Lower lobe of right lung (tissue), 2 donors: ENCODE measurements around the gene HPSE2. TPM values are rescaled to one million over a fixed set of nuclear protein-coding genes. Genes with fewer than 3 reads are reported as not detected.

Experiments used
- ATAC-seq, 2 donors: fragments of 200-7000 bp; cut with Tn5 transposase; one replicate each; pipeline ENCODE4 v1.9.1; 2020 to 2022; ENCODE audit warnings: mild to moderate bottlenecking in 2 of 2, moderate library complexity in 2 of 2
- DNase-seq: peaks from one replicate; pipeline ENCODE4 v3.0.0-alpha.2; 2020
- H3K27ac ChIP-seq: fragments of 200-600 bp; one replicate; pipeline ENCODE4 v1.8.0; 2022
- H3K27me3 ChIP-seq: fragments of 200-600 bp; one replicate; pipeline ENCODE4 v1.8.0; 2022; ENCODE audit warnings: low read depth
- H3K36me3 ChIP-seq: fragments of 200-600 bp; one replicate; pipeline ENCODE4 v1.8.0; 2022; ENCODE audit warnings: mild to moderate bottlenecking
- H3K4me1 ChIP-seq: fragments of 200-600 bp; one replicate; pipeline ENCODE4 v1.8.0; 2022
- H3K4me3 ChIP-seq: fragments of 200-600 bp; one replicate; pipeline ENCODE4 v1.8.0; 2022; ENCODE audit warnings: mild to moderate bottlenecking
- H3K9me3 ChIP-seq: fragments of 200-600 bp; one replicate; pipeline ENCODE4 v1.8.0; 2022
- CTCF ChIP-seq: fragments of 200-600 bp; IDR thresholded peaks from one replicate; pipeline ENCODE4 v1.8.0; 2022; ENCODE audit warnings: antibody characterized with exemption, mild to moderate bottlenecking
- intact Hi-C: fragments of 100-400 bp; cut with DNase I; formaldehyde crosslinking; loops from one replicate; pipeline ENCODE4 v1.11.0; 2022
- total RNA-seq: library from RNA; stranded (reverse); fragmentation: NEBNext Ultra II Directional; extraction: Animal tissue kit (Norgen Biotek cat#: 25700); gene quantifications from one replicate; pipeline ENCODE4 v1.2.1, GENCODE V29; 2021
- donor health status: DM: no; HTN: yes; CAD: no; lungs with severe emphysema.

Gene HPSE2
- total RNA-seq, 1 donor from 2014 or later: 0.77 TPM

DNA sequence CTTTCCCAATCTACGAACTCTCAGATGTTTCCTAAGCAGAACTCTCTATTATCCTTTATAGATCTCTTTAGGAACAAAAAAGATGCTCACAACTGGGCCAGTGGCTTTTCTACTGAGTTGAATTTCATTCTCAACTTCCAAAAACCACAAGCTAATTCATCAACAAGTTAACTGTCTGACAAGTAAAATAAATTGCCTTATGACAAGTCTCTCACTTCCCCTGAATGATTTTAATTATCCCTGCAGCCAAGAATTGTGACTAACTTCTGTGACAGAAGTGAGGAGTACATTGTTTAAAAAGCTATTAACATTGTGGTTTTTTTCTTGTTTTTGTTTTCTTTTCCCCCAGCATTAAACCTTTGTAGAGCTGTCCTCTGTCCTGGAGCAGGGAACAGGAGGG, 343.1 kb downstream of the HPSE2 start:
- TF ChIP-seq CTCF: no peak
- H3K4me3 ChIP-seq: no peak overlapping the region
- no peaks in the 10 kb centered on the region for H3K36me3 ChIP-seq
- H3K9me3 ChIP-seq: no peaks in the 10 kb centered on the region
- intact Hi-C loops: no loop called here
- DNase-seq: no peak
- no peaks in the 10 kb centered on the region for H3K4me1 ChIP-seq
- no peak overlapping the region for H3K27ac ChIP-seq
- ATAC-seq: no peak
- no peaks in the 10 kb centered on the region for H3K27me3 ChIP-seq

DNA sequence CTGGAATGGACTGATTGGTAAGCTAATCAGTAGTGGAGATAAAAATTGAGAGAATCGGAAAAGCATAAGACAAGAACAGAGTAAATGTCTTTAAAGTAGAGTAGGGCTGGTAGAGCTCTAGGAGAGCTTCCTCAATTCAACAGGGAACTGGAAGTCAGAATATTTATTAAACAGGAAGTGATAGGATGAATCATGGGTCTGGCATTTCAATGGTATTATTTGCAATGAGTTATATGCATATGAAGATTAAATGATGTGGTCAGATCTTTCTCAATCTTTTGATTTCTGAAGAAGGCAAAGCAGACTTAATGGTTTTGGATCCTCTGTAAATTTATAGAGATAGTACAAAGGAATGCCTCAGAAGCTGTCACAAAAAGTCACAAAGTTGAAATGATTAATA, 349.0 kb downstream of the HPSE2 start:
- no peaks in the 10 kb centered on the region for H3K27me3 ChIP-seq
- H3K9me3 ChIP-seq: no peaks in the 10 kb centered on the region
- H3K4me3 ChIP-seq: no peak overlapping the region
- no peaks in the 10 kb centered on the region for H3K36me3 ChIP-seq
- no peak for DNase-seq
- intact Hi-C loops: no loop called here
- no peaks in the 10 kb centered on the region for H3K4me1 ChIP-seq
- H3K27ac ChIP-seq: no peak overlapping the region
- no peak for TF ChIP-seq CTCF
- ATAC-seq: peak in 1 of 2 donors; percentile 67

DNA sequence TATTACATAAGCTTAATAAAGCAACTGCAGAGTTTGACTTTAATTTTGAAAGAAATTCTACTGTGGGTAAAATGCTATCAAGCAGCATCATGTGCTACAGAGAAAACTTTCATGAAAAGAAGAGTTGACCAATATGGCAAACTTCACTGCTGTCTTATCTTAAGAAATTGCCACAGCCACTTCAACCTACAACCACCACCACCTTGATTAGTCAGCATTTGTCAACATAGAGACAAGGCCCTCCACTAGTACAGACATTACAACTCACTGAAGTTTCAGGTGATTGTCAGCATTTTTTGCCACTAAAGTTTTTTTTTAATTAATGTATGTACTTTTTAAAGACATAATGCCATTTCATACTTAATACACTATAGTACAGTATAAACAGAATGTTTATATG, 350.3 kb downstream of the HPSE2 start:
- Histone ChIP-seq H3K4me3 (no peak overlapping the region), H3K36me3 (no peaks in the 10 kb centered on the region), H3K9me3 (no peaks in the 10 kb centered on the region), H3K4me1 (no peaks in the 10 kb centered on the region), H3K27ac (no peak overlapping the region), H3K27me3 (no peaks in the 10 kb centered on the region)
- intact Hi-C loops: no loop called here
- ATAC-seq (no peak), DNase-seq (no peak)
- no peak for TF ChIP-seq CTCF

- Histone ChIP-seq H3K27ac (no peak overlapping the region), H3K4me3 (no peak overlapping the region), H3K27me3 (no peaks in the 10 kb centered on the region), H3K4me1 (no peaks in the 10 kb centered on the region), H3K9me3 (no peaks in the 10 kb centered on the region), H3K36me3 (no peaks in the 10 kb centered on the region)
- intact Hi-C loops: no loop called here
- DNase-seq (no peak), ATAC-seq (no peak)
- no peak for TF ChIP-seq CTCF
Observed at GRCh38 chr10:98881789-98882188, 353.9 kb downstream of the HPSE2 start.

- TF ChIP-seq CTCF: no peak
Observed at GRCh38 chr10:98880971-98881370, 354.7 kb downstream of the HPSE2 start.

GRCh38 chr10:98878921-98879320, 356.7 kb downstream of the HPSE2 start:
- Histone ChIP-seq H3K4me1 (no peaks in the 10 kb centered on the region), H3K4me3 (no peak overlapping the region), H3K27ac (no peak overlapping the region), H3K27me3 (no peaks in the 10 kb centered on the region), H3K36me3 (no peaks in the 10 kb centered on the region), H3K9me3 (no peaks in the 10 kb centered on the region)
- DNase-seq (no peak), ATAC-seq (no peak)
- TF ChIP-seq CTCF: no peak
- intact Hi-C loops: no loop called here

More at GRCh38 chr10:98880971-98881370, 354.7 kb downstream of the HPSE2 start:
- H3K4me3 ChIP-seq: no peak overlapping the region
- DNase-seq (no peak), ATAC-seq (no peak)
- H3K27ac ChIP-seq: no peak overlapping the region
- no peaks in the 10 kb centered on the region for H3K36me3 ChIP-seq
- no peaks in the 10 kb centered on the region for H3K27me3 ChIP-seq
- H3K9me3 ChIP-seq: no peaks in the 10 kb centered on the region
- no peaks in the 10 kb centered on the region for H3K4me1 ChIP-seq
- intact Hi-C loops: no loop called here
